Lower leg skin (tissue), 3 donors: ENCODE data around the gene STAB1.

Source experiments
- POLR2A ChIP-seq, 2 donors: fragments of 450-650 bp; IDR thresholded peaks; one replicate each; pipeline ENCODE4 v1.6.1; 2016 to 2017; ENCODE audit warnings: antibody characterized with exemption in 2 of 2, mild to moderate bottlenecking in 1 of 2, moderate library complexity in 1 of 2
- TF ChIP-seq, protein P1 (sequence below), 3 donors: fragments of 450-650 bp; IDR thresholded peaks; one replicate each; pipeline ENCODE4 v1.5.1; 2016; ENCODE audit warnings: antibody characterized with exemption in 3 of 3, mild to moderate bottlenecking in 3 of 3, moderate library complexity in 2 of 3

DNA sequence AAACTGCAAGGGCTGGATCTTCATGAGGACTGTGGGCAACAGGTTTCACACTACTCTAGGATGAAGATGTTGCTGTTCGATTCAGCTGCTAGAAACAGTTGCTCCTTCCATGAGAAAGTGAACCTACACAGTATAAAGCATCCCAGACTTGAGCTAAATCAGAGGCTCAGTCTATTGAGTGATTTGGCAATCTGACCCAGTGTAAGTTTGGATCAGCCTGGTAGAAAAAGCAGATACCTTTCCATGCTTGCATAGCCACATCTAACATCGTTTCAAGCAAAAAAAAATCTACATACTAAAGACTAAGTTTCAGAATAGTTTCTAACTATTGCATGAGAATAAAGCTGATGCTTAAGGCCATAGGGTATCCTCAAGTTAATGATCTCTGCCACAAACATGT lies 45.9 kb downstream of the STAB1 start:
- TF ChIP-seq, protein P1, sequence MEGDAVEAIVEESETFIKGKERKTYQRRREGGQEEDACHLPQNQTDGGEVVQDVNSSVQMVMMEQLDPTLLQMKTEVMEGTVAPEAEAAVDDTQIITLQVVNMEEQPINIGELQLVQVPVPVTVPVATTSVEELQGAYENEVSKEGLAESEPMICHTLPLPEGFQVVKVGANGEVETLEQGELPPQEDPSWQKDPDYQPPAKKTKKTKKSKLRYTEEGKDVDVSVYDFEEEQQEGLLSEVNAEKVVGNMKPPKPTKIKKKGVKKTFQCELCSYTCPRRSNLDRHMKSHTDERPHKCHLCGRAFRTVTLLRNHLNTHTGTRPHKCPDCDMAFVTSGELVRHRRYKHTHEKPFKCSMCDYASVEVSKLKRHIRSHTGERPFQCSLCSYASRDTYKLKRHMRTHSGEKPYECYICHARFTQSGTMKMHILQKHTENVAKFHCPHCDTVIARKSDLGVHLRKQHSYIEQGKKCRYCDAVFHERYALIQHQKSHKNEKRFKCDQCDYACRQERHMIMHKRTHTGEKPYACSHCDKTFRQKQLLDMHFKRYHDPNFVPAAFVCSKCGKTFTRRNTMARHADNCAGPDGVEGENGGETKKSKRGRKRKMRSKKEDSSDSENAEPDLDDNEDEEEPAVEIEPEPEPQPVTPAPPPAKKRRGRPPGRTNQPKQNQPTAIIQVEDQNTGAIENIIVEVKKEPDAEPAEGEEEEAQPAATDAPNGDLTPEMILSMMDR (IDR thresholded peaks at IDR 0.05), result no peak
- TF ChIP-seq POLR2A (IDR thresholded peaks at IDR 0.05), result no peak
